Nephron (organoid): Measurements from ENCODE around the gene DNPH1.

Experiments used
- H3K27ac Mint-ChIP-seq, 3 experiments: 2 replicates each; pipeline ENCODE4 v1.8.0; 2020; ENCODE audit warnings: mixed read lengths in 3 of 3, mild to moderate bottlenecking in 2 of 3, moderate library complexity in 1 of 3
- H3K27me3 Mint-ChIP-seq: 2 replicates; pipeline ENCODE4 v1.8.0; 2021; ENCODE audit warnings: low read depth, mild to moderate bottlenecking, moderate library complexity, mixed read lengths
- H3K36me3 Mint-ChIP-seq: 2 replicates; pipeline ENCODE4 v1.8.0; 2020; ENCODE audit warnings: low read depth, mixed read lengths
- H3K4me1 Mint-ChIP-seq: 2 replicates; pipeline ENCODE4 v1.8.0; 2020; ENCODE audit warnings: mixed read lengths
- H3K4me3 Mint-ChIP-seq, 3 experiments: 2 replicates each; pipeline ENCODE4 v1.8.0; 2020; ENCODE audit warnings: mild to moderate bottlenecking in 3 of 3, mixed read lengths in 3 of 3, moderate library complexity in 2 of 3
- H3K9me3 Mint-ChIP-seq: 2 replicates; pipeline ENCODE4 v1.8.0; 2020; ENCODE audit warnings: mixed read lengths
- CTCF ChIP-seq, 3 experiments: fragments of 200-600 bp; sonication (generic); IDR thresholded peaks; one replicate each; pipeline ENCODE4 v1.5.0; 2021; ENCODE audit warnings: antibody characterized with exemption in 3 of 3; ENCODE audit not compliant: unreplicated experiment in 3 of 3

Gene DNPH1

DNA sequence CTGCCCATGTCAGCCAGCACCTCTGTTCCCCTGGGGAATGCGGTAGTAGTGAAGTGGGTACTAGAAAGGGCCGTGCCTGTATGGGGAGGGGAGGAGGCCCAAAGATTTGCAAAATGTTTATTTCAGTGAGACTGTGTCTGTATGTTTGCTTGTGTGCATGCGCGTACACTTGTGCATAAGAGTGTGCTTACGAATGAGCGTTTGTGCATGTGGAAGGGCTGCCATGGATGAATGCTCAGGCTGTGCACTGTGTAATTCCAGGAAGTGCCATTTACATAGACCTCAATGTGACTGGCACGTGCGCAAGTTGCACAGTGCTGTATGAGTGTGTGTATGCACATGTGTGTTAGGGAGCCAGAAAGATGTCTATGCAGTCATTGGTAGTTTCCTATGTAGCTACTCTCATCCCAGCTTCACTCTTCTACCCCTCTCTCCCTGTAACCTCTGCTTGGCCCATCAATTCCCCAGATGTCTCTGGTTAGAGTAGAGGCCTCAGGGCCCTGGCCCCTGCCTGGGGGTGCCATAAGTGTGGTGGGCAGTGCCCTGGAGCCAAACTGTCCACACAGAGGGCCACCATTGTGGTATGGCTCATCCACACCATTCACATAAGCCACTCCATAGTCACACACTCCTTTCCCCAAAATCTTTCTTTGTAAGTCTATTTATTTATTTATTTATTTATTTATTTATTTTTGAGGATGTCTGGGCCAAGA, 42.0 kb upstream of the DNPH1 start:
- Mint-ChIP-seq H3K27me3 (peaks cover 60% of the 10 kb centered on the region), H3K27ac (peak overlapping the region in 2 of 3 experiments; percentile 35 to 88), H3K36me3 (no peaks in the 10 kb centered on the region), H3K9me3 (no peaks in the 10 kb centered on the region), H3K4me3 (peak overlapping the region in 1 of 3 experiments; percentile 51), H3K4me1 (peaks cover 48% of the 10 kb centered on the region)
- no peak for TF ChIP-seq CTCF (IDR thresholded peaks at IDR 0.05; ENCODE audit: unreplicated experiment in 3 of 3)

DNA sequence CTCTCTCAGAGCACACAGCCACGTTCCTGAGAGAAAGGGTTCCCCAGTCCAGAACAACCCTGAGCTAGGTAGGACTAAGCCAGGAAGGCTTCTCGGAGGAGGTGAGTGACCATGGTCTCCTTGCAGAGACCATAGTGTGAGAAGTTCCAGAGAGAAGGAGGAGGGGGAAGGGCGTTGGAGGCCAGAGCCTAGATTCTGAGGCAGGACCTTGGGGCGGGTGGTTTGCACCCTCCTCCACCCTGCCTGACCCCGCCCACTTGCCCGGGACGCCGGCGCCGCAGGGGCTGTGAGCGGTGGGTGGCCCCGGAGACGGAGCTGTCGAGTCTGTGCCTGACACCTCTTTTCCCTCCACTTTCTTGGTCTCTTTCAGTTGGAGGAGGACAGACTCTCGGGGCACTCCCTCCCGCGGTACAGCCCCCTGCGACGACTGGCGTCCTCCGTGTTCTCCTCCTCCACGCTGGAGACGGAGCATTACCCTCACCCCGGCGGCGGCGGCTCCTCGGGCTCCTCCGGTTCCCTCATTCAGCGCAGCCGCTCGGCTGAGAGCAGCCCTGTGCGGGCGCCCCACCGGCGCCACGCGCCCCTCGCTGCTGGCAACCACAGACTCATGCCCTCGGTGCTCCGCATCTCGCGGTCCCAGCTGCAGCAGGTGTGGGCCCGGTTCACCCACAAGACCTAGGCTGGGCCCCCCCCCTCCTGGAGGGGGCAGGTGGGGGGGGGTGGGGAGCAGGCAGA, 40.2 kb upstream of the DNPH1 start:
- no peak for TF ChIP-seq CTCF (IDR thresholded peaks at IDR 0.05; ENCODE audit: unreplicated experiment in 3 of 3)
- Mint-ChIP-seq H3K4me3 (peak overlapping the region; percentile 27 to 71 (median 57)), H3K9me3 (no peaks in the 10 kb centered on the region), H3K36me3 (no peaks in the 10 kb centered on the region), H3K27me3 (peaks cover 61% of the 10 kb centered on the region), H3K27ac (peak overlapping the region in 2 of 3 experiments; percentile 75 to 88), H3K4me1 (peaks cover 42% of the 10 kb centered on the region)

- H3K9me3 Mint-ChIP-seq, result no peaks in the 10 kb centered on the region
- peak overlapping the region; percentile 25 to 75 (median 57) for H3K27ac Mint-ChIP-seq
- no peak for TF ChIP-seq CTCF (IDR thresholded peaks at IDR 0.05; ENCODE audit: unreplicated experiment in 3 of 3)
- peaks cover 55% of the 10 kb centered on the region for H3K27me3 Mint-ChIP-seq
- H3K36me3 Mint-ChIP-seq, result no peaks in the 10 kb centered on the region
- H3K4me3 Mint-ChIP-seq, result peak overlapping the region; percentile 27 to 71 (median 57)
- peaks cover 42% of the 10 kb centered on the region for H3K4me1 Mint-ChIP-seq
These were observed 39.5 kb upstream of the DNPH1 start for GRCh38 chr6:43268782-43269272.

GRCh38 chr6:43268355-43268700, 39.0 kb upstream of the DNPH1 start:
- peaks cover 42% of the 10 kb centered on the region for H3K4me1 Mint-ChIP-seq
- H3K9me3 Mint-ChIP-seq, result no peaks in the 10 kb centered on the region
- TF ChIP-seq CTCF (IDR thresholded peaks at IDR 0.05; ENCODE audit: unreplicated experiment in 3 of 3), result no peak
- H3K4me3 Mint-ChIP-seq, result peak overlapping the region in 1 of 3 experiments; percentile 27
- H3K36me3 Mint-ChIP-seq, result no peaks in the 10 kb centered on the region
- H3K27ac Mint-ChIP-seq, result peak overlapping the region; percentile 25 to 75 (median 57)
- H3K27me3 Mint-ChIP-seq, result peaks cover 50% of the 10 kb centered on the region

DNA sequence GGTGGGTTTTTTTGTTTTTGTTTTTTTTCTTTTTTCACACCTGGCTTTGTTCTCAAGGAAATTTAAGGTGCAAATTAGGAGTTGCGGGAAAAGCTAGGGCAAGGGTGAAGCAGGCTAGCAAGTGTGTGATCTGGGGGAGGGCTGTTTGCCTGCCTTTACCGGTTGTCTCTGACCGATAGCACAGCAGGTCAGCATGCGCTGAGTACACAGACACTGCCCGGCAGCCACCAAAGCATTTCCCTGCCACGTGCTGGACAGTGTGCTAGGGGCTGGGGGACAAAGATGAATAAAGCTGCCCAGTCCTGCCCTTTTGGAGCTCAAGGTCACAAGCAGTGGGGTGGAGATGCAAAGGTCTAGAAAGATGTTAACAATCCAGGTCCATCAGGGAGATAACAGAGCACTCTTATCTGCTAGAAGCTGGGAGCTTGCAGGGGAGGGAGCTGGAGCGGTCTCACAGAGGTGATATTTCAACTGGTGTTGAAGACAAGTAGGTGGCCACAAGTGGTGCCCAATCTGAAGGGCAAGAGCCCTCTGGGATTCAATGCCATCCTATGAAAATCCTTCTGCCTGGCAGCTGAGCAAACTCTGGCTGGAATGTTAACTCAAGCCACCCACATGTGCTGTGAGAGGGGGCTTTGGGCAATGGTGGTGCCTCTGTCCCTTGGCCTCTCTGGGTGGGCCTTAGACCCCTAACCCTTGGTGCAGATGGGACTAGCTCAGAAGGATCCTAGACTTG, 38.5 kb upstream of the DNPH1 start:
- Mint-ChIP-seq H3K4me3 (peak overlapping the region in 1 of 3 experiments; percentile 58), H3K36me3 (no peaks in the 10 kb centered on the region), H3K27ac (peak overlapping the region; percentile 4 to 75 (median 49)), H3K4me1 (peaks cover 36% of the 10 kb centered on the region), H3K27me3 (peaks cover 45% of the 10 kb centered on the region), H3K9me3 (no peaks in the 10 kb centered on the region)
- no peak for TF ChIP-seq CTCF (IDR thresholded peaks at IDR 0.05; ENCODE audit: unreplicated experiment in 3 of 3)
